Posterior cingulate gyrus (tissue), 11 donors: ENCODE measurements around the gene PPFIA4.
"Not testable (repeated sequence)": the region's sequence is repeated elsewhere in the genome, so short reads cannot be mapped to it uniquely, and the experiment has no call there.

Experiments used
- DNase-seq, 10 donors: peaks; one replicate each; pipeline versions ENCODE4 v3.0.0 to v3.0.0-alpha.2; 2020 to 2021; ENCODE audit warnings: mixed read lengths in 3 of 10
- intact Hi-C: fragments of 100-400 bp; cut with DNase I; formaldehyde crosslinking; loops from one replicate; pipeline ENCODE4 v1.15.1; 2023

The PPFIA4 gene

GRCh38 chr1:203026031-203026665 is at the start of gene PPFIA4:
TSS of gene PPFIA4 (plus strand) at chr1:203026491. CDS start at chr1:203039009, 12,518 bp downstream.
- intact Hi-C loops = no loop called here

GRCh38 chr1:202976633-202977032 is 49.7 kb upstream of the PPFIA4 start:
- intact Hi-C loops = no loop called here

More at GRCh38 chr1:203026031-203026665, at the start of gene PPFIA4:
- peak; percentile 74 to 98 (median 86) for DNase-seq

GRCh38 chr1:202979459-202979858 is 46.8 kb upstream of the PPFIA4 start:
- intact Hi-C loops = no loop called here

More at GRCh38 chr1:202976633-202977032, 49.7 kb upstream of the PPFIA4 start:
- DNase-seq = no peak

GRCh38 chr1:202981939-202982338 is 44.4 kb upstream of the PPFIA4 start:
- DNase-seq = no peak
- intact Hi-C loops = no loop called here

More at GRCh38 chr1:202979459-202979858, 46.8 kb upstream of the PPFIA4 start:
- no peak for DNase-seq

- intact Hi-C loops = no loop called here
- no peak for DNase-seq
Measured at GRCh38 chr1:202982715-202983430, 43.4 kb upstream of the PPFIA4 start.

GRCh38 chr1:202986120-202986519 is 40.2 kb upstream of the PPFIA4 start:
- DNase-seq, intact Hi-C loops: not testable (repeated sequence)

GRCh38 chr1:202987255-202987654 is 39.0 kb upstream of the PPFIA4 start:
- intact Hi-C loops = no loop called here
- DNase-seq = no peak

- intact Hi-C loops = no loop called here
- no peak for DNase-seq
Measured at GRCh38 chr1:202987922-202988583, 38.2 kb upstream of the PPFIA4 start.

- no peak for DNase-seq
- intact Hi-C loops = no loop called here
Measured at GRCh38 chr1:202989879-202990278, 36.4 kb upstream of the PPFIA4 start.

- DNase-seq = no peak
- intact Hi-C loops = no loop called here
Measured at GRCh38 chr1:202991112-202991511, 35.2 kb upstream of the PPFIA4 start.

- intact Hi-C loops = no loop called here
- no peak for DNase-seq
Measured at GRCh38 chr1:202994756-202995155, 31.5 kb upstream of the PPFIA4 start.

- intact Hi-C loops = no loop called here
- DNase-seq = peak in 4 of 10 donors; percentile 35 to 54 (median 46)
Measured at GRCh38 chr1:202998836-202999750, 27.2 kb upstream of the PPFIA4 start.

GRCh38 chr1:203000217-203000944 is 25.9 kb upstream of the PPFIA4 start:
- intact Hi-C loops = no loop called here
- no peak for DNase-seq

- DNase-seq = no peak
- intact Hi-C loops = no loop called here
Measured at GRCh38 chr1:203001986-203002385, 24.3 kb upstream of the PPFIA4 start.

- intact Hi-C loops = no loop called here
- DNase-seq = no peak
Measured at GRCh38 chr1:203002951-203003350, 23.3 kb upstream of the PPFIA4 start.

- DNase-seq = not testable (repeated sequence)
- intact Hi-C loops = loop anchor here (2.0 kb wide), 1 partner anchor 77 kb away; no protein-coding TSS in a partner anchor
Measured at GRCh38 chr1:203005395-203006142, 20.7 kb upstream of the PPFIA4 start.

- peak; percentile 94 to 99 (median 96) for DNase-seq
- intact Hi-C loops = no loop called here
Measured at GRCh38 chr1:203006948-203007871, 19.1 kb upstream of the PPFIA4 start, which contains the start of gene TMEM183A. TSS of gene TMEM183A (plus strand) at chr1:203007374. CDS start at chr1:203007466, 92 bp downstream.

- intact Hi-C loops = no loop called here
- DNase-seq = no peak
Measured at GRCh38 chr1:203009185-203009584, 17.1 kb upstream of the PPFIA4 start.
